Panc1 (cell line): Measurements from ENCODE around the gene PANX2. TPM values are rescaled to one million over a fixed set of nuclear protein-coding genes. Genes with fewer than 3 reads are reported as not detected.

Source experiments
- ATAC-seq: fragments of 200-7000 bp; cut with Tn5 transposase; 2 replicates; pipeline ENCODE4 v1.9.1; 2020; ENCODE audit warnings: mild to moderate bottlenecking, moderate library complexity
- BruUV-seq: library from RNA; stranded (reverse); fragments of 400-500 nt; replicated peaks from 2 replicates; lab custom pipeline; 2021; lab: Mats Ljungman, UMichigan
- CTCF ChIA-PET: fragments of 300-600 bp; sonication (Branson Sonifier 250); formaldehyde crosslinking; loops from one replicate; lab custom pipeline; 2022; ENCODE audit warnings: antibody characterized with exemption; lab: Charles Lee
- POLR2A ChIA-PET: fragments of 300-600 bp; sonication (Branson Sonifier 250); formaldehyde crosslinking; loops from one replicate; lab custom pipeline; 2022; ENCODE audit warnings: antibody characterized with exemption; lab: Charles Lee
- DNase-seq: peaks from one replicate; pipeline ENCODE4 v3.0.0-alpha.2; 2010; ENCODE audit warnings: low read depth, low spot score
- H3K27ac ChIP-seq: 2 replicates; pipeline ENCODE4 v1.5.1; 2011; ENCODE audit warnings: mild to moderate bottlenecking, low read length, inconsistent platforms
- H3K27me3 ChIP-seq: fragments of 200-500 bp; sonication (Bioruptor generic); 2 replicates; pipeline ENCODE4 v1.6.0; 2014; ENCODE audit warnings: low read length, inconsistent platforms; ENCODE audit not compliant: control insufficient read depth, insufficient read depth
- H3K36me3 ChIP-seq: fragments of 200-500 bp; sonication (Bioruptor generic); 2 replicates; pipeline ENCODE4 v1.5.1; 2014; ENCODE audit warnings: inconsistent platforms, mild to moderate bottlenecking, low read length, moderate library complexity; ENCODE audit not compliant: control insufficient read depth, insufficient read depth
- H3K4me1 ChIP-seq: 2 replicates; pipeline ENCODE4 v1.5.1; 2011; ENCODE audit warnings: inconsistent platforms, mild to moderate bottlenecking, low read length, moderate library complexity; ENCODE audit not compliant: control insufficient read depth, insufficient read depth
- H3K4me3 ChIP-seq, 2 experiments: 2 replicates each; pipeline ENCODE4 v1.5.1; 2011 to 2012; ENCODE audit warnings: low read depth in 2 of 2, low read length in 2 of 2, mild to moderate bottlenecking in 2 of 2, inconsistent platforms in 1 of 2, moderate library complexity in 1 of 2
- H3K9me3 ChIP-seq: fragments of 200-500 bp; sonication (Bioruptor generic); 2 replicates; pipeline ENCODE4 v1.5.1; 2014; ENCODE audit warnings: low read depth, mild to moderate bottlenecking, inconsistent platforms, low read length, moderate library complexity; ENCODE audit not compliant: control insufficient read depth, insufficient read depth
- POLR2AphosphoS5 ChIP-seq: IDR thresholded peaks from 2 replicates; pipeline ENCODE4 v1.6.1; 2012; ENCODE audit warnings: mild to moderate bottlenecking, low read depth, low read length, moderate library complexity
- SIN3A ChIP-seq: IDR thresholded peaks from 2 replicates; pipeline ENCODE4 v1.6.1; 2012; ENCODE audit warnings: low read depth, mild to moderate bottlenecking, low read length, moderate library complexity, borderline replicate concordance; ENCODE audit not compliant: insufficient read depth
- TCF7L2 ChIP-seq: IDR thresholded peaks from 2 replicates; pipeline ENCODE4 v1.6.1; 2011; ENCODE audit warnings: mild to moderate bottlenecking, low read depth, low read length, inconsistent platforms
- in situ Hi-C: cut with HindIII; loops from 2 replicates; pipeline ENCODE4 v1.10.0; 2016; ENCODE audit warnings: low sequenced_read_pairs, low pct_unique_long_range_greater_than_20kb
- intact Hi-C: fragments of 100-400 bp; cut with micrococcal nuclease; formaldehyde crosslinking; loops from one replicate; pipeline ENCODE4 v1.10.0; 2022; ENCODE audit not compliant: unreplicated experiment
- total RNA-seq: library from RNA; stranded (reverse); gene quantifications from one replicate; pipeline ENCODE4 v1.2.1, GENCODE V29; 2021; ENCODE audit not compliant: unreplicated experiment
- TF ChIP-seq, protein P1 (sequence below): fragments of 450-650 bp; IDR thresholded peaks from 2 replicates; pipeline ENCODE4 v1.5.1; 2017; ENCODE audit warnings: mild to moderate bottlenecking
- TF ChIP-seq, protein P2 (sequence below), 2 experiments: IDR thresholded peaks; 2 replicates each; pipeline ENCODE4 v1.6.1; 2011 to 2012; ENCODE audit warnings: low read depth in 2 of 2, control low read depth in 1 of 2, low read length in 1 of 2, mild to moderate bottlenecking in 1 of 2, moderate library complexity in 1 of 2; ENCODE audit not compliant: insufficient read depth in 1 of 2

PANX2 gene
- total RNA-seq, 1 experiment from 2014 or later = 0.77 TPM

DNA sequence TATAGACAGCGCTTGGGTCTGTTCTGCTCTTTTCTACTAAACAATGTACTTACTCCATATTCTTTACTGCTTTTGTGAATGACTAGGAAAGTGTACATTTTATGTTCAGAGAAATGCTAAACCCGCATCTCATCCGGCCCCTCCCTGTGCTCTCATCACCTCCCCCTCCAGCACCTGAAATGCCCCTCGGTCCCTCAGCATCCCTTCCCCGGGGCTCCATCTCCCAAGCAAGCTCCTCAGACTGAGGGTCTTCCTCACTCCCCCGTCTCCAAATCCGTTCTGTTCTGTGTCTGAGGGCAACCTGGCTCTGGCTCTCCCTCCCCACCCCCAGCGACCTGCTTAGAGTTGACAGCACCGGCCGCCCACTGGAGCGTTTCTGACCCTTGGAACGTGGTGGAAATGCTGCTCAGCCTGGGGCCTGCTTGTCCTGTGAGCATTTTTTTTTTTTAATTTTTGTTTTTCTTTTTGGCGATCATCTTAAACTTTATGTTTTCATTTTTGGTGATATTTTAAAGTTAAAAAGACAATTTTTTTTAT, 31.7 kb downstream of the PANX2 start:
- H3K4me3 ChIP-seq = peak overlapping the region; percentile 57 to 64
- H3K27me3 ChIP-seq = no peaks in the 10 kb centered on the region
- H3K4me1 ChIP-seq = peaks cover 14% of the 10 kb centered on the region
- no peaks in the 10 kb centered on the region; the same call in 1 of the 2 replicates for H3K36me3 ChIP-seq
- in situ Hi-C loops = no loop called here
- no peaks in the 10 kb centered on the region for H3K9me3 ChIP-seq
- CTCF ChIA-PET = no interaction called here
- POLR2A ChIA-PET = no interaction called here
- ATAC-seq (no peak), DNase-seq (no peak)
- BruUV-seq = no TSS peak
- H3K27ac ChIP-seq = no peak overlapping the region
- TF ChIP-seq SIN3A (no peak), TCF7L2 (no peak), POLR2AphosphoS5 (no peak)
- TF ChIP-seq, protein P1, sequence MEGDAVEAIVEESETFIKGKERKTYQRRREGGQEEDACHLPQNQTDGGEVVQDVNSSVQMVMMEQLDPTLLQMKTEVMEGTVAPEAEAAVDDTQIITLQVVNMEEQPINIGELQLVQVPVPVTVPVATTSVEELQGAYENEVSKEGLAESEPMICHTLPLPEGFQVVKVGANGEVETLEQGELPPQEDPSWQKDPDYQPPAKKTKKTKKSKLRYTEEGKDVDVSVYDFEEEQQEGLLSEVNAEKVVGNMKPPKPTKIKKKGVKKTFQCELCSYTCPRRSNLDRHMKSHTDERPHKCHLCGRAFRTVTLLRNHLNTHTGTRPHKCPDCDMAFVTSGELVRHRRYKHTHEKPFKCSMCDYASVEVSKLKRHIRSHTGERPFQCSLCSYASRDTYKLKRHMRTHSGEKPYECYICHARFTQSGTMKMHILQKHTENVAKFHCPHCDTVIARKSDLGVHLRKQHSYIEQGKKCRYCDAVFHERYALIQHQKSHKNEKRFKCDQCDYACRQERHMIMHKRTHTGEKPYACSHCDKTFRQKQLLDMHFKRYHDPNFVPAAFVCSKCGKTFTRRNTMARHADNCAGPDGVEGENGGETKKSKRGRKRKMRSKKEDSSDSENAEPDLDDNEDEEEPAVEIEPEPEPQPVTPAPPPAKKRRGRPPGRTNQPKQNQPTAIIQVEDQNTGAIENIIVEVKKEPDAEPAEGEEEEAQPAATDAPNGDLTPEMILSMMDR = no peak
- TF ChIP-seq, protein P2, sequence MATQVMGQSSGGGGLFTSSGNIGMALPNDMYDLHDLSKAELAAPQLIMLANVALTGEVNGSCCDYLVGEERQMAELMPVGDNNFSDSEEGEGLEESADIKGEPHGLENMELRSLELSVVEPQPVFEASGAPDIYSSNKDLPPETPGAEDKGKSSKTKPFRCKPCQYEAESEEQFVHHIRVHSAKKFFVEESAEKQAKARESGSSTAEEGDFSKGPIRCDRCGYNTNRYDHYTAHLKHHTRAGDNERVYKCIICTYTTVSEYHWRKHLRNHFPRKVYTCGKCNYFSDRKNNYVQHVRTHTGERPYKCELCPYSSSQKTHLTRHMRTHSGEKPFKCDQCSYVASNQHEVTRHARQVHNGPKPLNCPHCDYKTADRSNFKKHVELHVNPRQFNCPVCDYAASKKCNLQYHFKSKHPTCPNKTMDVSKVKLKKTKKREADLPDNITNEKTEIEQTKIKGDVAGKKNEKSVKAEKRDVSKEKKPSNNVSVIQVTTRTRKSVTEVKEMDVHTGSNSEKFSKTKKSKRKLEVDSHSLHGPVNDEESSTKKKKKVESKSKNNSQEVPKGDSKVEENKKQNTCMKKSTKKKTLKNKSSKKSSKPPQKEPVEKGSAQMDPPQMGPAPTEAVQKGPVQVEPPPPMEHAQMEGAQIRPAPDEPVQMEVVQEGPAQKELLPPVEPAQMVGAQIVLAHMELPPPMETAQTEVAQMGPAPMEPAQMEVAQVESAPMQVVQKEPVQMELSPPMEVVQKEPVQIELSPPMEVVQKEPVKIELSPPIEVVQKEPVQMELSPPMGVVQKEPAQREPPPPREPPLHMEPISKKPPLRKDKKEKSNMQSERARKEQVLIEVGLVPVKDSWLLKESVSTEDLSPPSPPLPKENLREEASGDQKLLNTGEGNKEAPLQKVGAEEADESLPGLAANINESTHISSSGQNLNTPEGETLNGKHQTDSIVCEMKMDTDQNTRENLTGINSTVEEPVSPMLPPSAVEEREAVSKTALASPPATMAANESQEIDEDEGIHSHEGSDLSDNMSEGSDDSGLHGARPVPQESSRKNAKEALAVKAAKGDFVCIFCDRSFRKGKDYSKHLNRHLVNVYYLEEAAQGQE (IDR thresholded peaks at IDR 0.05; ENCODE audit: insufficient read depth in 1 of 2, low read depth in 2 of 2, low read length in 1 of 2) = no peak
- intact Hi-C loops = no loop called here

DNA sequence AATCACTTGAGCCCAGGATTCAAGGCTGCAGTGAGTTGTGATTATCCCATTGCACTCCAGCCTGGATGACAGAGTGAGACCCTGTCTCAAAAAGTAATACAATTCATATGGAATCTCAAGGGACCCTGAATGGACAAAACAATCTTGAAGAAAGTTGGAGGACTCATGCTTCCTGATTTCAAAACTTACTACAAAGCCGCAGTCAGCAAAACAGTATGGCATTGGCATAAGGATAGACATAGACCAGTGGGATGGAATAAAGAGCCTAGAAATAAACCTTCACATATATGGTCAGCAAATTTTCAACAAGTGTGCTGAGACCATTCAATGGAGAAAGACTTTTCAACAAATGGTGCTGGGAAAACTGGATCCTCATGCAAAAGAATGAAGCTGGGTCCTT, 32.8 kb downstream of the PANX2 start:
- ChIA-PET CTCF (no interaction called here), POLR2A (interaction anchor here (1.1 kb wide), 1 partner anchor 41 kb away, joined by 5 read pairs; no protein-coding TSS in a partner anchor)
- H3K36me3 ChIP-seq = no peaks in the 10 kb centered on the region; the same call in 1 of the 2 replicates
- intact Hi-C loops = no loop called here
- peaks cover 14% of the 10 kb centered on the region for H3K4me1 ChIP-seq
- no peak overlapping the region for H3K4me3 ChIP-seq
- ATAC-seq = no peak
- no peak for TF ChIP-seq SIN3A
- no TSS peak for BruUV-seq
- DNase-seq = no peak
- in situ Hi-C loops = no loop called here
- H3K27me3 ChIP-seq = no peaks in the 10 kb centered on the region
- no peak overlapping the region for H3K27ac ChIP-seq
- no peaks in the 10 kb centered on the region for H3K9me3 ChIP-seq

DNA sequence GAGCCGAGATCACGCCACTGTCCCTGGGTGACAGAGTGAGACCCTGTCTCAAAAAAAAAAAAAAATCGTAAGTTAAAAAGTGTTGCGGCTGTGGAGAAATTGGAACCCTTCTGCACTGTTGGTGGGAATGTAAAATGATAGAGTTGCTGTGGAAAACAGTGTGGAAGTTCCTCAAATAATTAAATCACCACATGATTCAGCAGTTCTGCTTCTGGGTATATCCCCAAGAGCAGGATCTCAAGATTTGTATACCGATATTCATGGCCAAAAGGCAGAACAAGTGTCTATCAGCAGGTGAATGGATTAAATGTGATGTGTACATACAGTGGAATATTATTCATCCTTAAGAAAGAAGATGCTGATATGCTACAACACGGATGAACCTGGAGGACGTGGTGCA, 34.0 kb downstream of the PANX2 start:
- Histone ChIP-seq H3K9me3 (no peaks in the 10 kb centered on the region), H3K4me1 (peaks cover 9% of the 10 kb centered on the region), H3K36me3 (no peaks in the 10 kb centered on the region; the same call in 1 of the 2 replicates), H3K27me3 (no peaks in the 10 kb centered on the region), H3K27ac (no peak overlapping the region), H3K4me3 (no peak overlapping the region)
- intact Hi-C loops (no loop called here), in situ Hi-C loops (no loop called here)
- ATAC-seq = no peak
- ChIA-PET CTCF (no interaction called here), POLR2A (interaction anchor here (1.1 kb wide), 1 partner anchor 40 kb away, joined by 5 read pairs; no protein-coding TSS in a partner anchor)
- no peak for DNase-seq
- TF ChIP-seq TCF7L2 (no peak), POLR2AphosphoS5 (no peak), SIN3A (no peak)
- TF ChIP-seq, protein P1 = no peak
- TF ChIP-seq, protein P2 (IDR thresholded peaks at IDR 0.05; ENCODE audit: insufficient read depth in 1 of 2, low read depth in 2 of 2, low read length in 1 of 2) = no peak
- BruUV-seq = no TSS peak
